Right hindlimb (tissue), 1 donor: ENCODE measurements around the gene AGK.

Experiments used
- DNase-seq: peaks from one replicate; pipeline ENCODE4 v3.0.0-alpha.2; 2018

The AGK gene, protein sequence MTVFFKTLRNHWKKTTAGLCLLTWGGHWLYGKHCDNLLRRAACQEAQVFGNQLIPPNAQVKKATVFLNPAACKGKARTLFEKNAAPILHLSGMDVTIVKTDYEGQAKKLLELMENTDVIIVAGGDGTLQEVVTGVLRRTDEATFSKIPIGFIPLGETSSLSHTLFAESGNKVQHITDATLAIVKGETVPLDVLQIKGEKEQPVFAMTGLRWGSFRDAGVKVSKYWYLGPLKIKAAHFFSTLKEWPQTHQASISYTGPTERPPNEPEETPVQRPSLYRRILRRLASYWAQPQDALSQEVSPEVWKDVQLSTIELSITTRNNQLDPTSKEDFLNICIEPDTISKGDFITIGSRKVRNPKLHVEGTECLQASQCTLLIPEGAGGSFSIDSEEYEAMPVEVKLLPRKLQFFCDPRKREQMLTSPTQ

DNA sequence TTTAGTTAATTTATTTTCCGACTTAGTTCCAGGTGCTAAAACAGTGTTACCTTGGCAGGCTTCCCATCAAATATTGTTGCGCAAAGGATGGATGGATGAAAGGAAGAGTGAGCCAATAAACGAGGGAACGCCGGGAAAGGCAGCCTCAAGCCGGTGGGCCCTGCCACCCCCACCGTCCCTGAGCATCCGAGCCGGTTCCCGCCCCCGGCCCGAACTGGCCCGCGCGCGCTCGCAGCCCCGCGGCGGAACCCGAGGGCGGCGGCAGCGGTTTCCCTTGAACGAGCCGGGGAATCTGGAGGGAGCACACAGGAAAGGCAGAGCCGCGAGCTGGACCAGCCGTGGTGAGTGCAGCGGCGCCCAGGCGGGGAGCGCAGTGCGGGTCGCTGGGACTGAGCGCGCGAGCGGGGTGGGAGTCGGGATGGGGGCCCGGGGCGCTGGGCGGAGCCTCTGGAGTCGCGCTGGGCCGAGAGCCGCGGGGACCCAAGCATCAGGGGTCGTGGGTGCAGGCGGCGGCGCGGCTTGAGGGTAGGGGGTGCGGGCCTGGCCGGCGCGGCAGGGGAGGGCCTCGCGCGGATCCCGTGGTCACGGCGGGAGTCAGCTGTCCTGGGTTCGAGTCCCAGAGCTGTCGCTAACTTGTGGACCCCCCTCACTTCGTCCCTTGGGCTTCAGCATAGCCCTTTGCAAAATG lies at the start of gene AGK:
Gene AGK (plus strand): TSS at position 317 of the 688 bp plus-strand sequence. CDS start 4,057 bp downstream, outside the sequence.
- peak; percentile 90 for DNase-seq

DNA sequence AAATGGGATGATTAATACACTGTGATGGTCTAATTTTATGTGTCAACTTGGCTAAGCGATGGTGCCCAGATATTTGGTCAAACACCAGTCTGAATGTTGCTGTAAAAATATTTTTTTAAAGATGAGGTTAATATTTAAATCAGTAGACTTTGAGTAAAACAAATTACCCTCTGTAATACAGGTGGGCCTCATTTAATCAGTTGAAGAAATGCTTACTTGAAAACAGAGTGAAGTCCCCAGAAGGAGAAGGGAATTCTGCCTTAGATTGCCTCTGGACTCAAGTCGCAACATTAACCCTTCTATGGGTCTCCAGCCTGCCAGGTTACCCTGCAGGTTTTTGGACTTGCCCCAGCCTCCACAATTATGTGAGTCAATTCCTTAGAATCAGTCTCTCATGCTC lies 49.8 kb upstream of the AGK start:
- DNase-seq: no peak

- DNase-seq: no peak
These were observed 39.9 kb upstream of the AGK start for GRCh38 chr7:141511316-141511675.

- no peak for DNase-seq
These were observed 39.4 kb upstream of the AGK start for GRCh38 chr7:141511676-141512396.

DNA sequence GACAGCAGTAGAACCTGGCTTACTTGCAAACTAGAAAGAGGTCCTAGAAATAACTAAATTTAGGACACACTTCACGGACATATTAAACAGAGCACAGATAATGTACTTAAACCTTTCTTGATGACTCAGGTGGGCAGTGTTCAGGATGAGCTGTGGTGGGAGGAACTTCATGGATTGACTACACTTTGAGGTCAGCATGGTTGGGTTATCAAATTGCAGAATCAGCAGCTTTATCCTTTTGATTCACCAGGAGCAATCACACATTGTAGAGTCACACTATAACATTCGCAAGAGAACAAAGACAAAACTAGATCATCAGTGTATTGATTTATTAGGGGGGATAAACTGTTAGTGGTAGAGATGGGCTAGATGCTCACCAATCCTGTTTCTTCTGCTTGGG lies 38.6 kb upstream of the AGK start:
- DNase-seq: no peak

GRCh38 chr7:141513720-141514119 lies 37.5 kb upstream of the AGK start:
- no peak for DNase-seq

DNA sequence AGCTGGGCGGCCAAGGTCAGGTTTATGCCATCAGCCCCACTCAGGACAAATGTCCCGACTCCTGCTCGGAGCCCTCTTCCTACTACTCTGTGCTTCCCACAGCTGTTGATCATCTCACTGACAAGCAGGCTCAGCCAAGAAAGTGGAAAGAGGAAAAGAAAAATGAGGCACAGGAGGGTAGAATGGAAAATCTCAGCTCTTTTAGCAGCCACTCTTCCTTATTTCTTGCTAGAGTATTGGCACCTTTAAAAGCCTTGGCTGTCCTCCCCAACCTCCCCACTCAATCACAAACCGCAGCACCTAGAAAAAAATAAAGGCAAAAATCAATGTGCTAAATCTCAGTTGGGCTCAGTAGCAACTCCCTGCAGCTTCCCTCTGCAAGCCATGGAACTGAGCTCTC lies 35.3 kb upstream of the AGK start:
- DNase-seq: peak; percentile 42

DNA sequence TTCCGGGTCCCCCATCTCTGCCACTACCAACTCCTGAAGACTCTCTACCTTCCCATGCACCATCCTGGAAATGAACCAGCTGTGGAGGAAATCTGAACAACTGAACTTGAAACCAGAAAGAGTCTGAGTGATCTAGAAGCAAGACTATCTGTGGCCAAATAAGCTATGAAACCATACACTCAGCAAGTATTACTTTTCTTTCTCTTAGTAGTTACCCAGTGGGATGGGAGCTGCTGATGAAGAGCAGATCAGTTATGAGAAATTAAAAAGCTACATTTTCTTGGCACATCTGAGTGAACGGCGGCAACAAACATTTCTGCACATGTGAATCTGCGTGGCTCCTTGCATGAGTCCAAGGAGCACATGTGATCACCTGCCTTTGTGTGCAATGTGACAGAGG lies 31.6 kb upstream of the AGK start:
- no peak for DNase-seq

- DNase-seq: no peak
These were observed 28.4 kb upstream of the AGK start for GRCh38 chr7:141522657-141523342.

- no peak for DNase-seq
These were observed 25.2 kb upstream of the AGK start for GRCh38 chr7:141525973-141526514.

DNA sequence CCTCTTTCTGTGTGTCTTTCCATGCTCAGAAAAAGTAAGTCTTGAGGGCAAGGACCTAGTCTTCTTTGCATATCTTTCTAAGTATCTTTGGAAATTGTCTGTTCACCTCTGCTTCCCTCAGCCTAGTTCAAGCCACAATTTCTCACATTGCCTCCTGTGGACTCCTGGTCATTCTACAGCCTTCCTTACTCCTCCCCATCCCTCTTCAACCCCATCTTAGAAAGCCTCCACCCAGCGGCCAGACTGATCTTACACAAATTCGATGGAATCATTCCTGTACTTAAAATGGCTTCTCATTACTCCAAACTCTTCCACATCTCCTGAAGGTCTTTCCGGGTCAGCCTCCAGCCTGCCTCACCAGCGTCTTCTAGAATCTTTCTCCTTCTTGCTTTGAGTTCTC lies 24.1 kb upstream of the AGK start:
- DNase-seq: no peak

DNA sequence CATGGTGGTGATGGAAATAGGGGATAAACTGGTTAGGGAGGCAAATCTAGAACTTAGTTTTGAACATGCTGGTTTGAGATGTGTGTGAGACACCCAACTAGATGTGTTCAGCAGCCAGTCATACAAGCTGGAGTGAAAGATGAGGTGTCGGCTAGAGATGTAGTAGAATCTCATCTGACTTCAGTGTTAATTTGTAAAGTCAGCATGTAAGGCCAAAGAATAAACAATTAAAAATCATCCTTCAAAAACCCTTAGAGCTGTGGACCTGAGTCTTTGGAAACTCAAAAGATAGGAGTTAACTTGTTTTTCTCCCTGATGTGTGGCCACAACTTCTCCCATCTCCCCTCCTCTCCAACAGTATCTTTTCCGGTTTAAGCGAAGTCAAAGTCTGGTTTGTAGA lies 22.8 kb upstream of the AGK start:
- no peak for DNase-seq

GRCh38 chr7:141533149-141533949 lies 17.9 kb upstream of the AGK start:
- peak; percentile 78 for DNase-seq

- DNase-seq: no peak
These were observed 16.2 kb upstream of the AGK start for GRCh38 chr7:141534757-141535737.

DNA sequence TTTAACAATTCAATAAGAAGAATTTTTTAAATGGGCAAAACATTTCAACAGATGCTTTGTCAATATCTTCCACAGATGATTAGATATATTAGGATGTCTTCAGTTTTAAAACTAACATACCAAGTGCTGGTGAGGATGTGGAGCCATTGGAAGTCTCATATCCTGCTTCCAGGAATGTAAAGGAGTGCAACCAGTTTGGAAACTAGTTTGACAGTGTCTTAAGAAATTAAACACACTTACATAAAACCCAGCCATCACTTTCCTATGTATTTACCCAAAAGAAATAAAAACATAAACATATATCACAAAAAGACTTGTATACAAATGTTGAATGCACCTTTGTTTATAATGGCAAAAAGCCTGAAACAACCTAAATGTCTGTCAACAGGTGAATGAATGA lies 13.3 kb upstream of the AGK start:
- no peak for DNase-seq

DNA sequence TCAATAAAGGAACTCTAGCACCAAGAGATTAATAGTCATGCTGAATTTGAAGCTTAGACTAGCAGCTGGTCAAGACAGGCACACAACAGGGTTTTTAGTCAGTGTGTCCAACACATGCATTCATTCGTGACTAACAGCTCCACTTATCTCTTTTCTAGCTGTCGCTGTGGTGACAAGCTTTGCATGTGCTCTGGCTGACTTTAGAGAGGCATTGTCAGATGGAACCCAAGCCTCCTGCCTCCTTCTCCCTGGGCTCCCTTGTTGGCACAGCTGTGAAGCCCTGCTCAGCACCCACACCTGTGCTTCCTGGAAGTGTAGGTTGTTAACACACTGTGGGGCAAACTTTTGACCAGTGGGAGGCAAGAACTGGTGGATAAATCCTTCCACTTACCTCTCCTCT lies 9.8 kb upstream of the AGK start:
- no peak for DNase-seq

DNA sequence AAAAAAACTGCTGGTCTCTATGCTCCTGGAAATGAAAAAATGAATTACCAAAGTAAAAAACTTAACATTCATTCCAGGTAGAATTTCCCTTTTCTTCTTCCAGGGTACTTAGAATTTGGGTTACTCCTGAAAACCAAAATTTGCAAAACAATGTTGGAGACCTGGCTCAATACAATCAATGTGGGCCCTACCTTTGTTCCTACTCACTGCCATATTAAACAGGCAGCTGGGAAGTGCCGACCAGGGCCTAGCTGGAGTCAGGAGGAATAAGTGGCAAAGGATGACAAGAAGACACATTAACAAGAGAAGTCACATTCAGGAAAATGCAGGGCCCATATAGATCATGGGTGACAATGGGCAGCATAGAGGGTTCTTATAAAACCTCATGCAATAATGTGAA lies 6.4 kb upstream of the AGK start:
- DNase-seq: no peak

GRCh38 chr7:141549582-141549981 lies 1.6 kb upstream of the AGK start:
- DNase-seq: no peak

- DNase-seq: no peak
These were observed 670 bp upstream of the AGK start for GRCh38 chr7:141550386-141551093.

GRCh38 chr7:141551782-141552181 lies 572 bp downstream of the AGK start:
- no peak for DNase-seq
